A673 (cell line): ENCODE results near the gene RGMA. TPM values are rescaled to one million over a fixed set of nuclear protein-coding genes. Genes with fewer than 3 reads are reported as not detected.

ENCODE experiments used
- BruUV-seq: library from RNA; stranded (reverse); fragments of 400-500 nt; replicated peaks from 2 replicates; lab custom pipeline; 2021; lab: Mats Ljungman, UMichigan
- CTCF ChIA-PET: fragments of 300-600 bp; sonication (Branson Sonifier 250); formaldehyde crosslinking; loops from one replicate; lab custom pipeline; 2022; ENCODE audit warnings: antibody characterized with exemption; lab: Charles Lee
- POLR2A ChIA-PET: fragments of 300-600 bp; sonication (Branson Sonifier 250); formaldehyde crosslinking; loops from one replicate; lab custom pipeline; 2022; ENCODE audit warnings: antibody characterized with exemption; ENCODE audit not compliant: low non-redundant PET; lab: Charles Lee
- DNase-seq: peaks from one replicate; pipeline ENCODE4 v3.0.0-alpha.2; 2015; ENCODE audit warnings: low spot score
- H3K27ac ChIP-seq: fragments of 200-600 bp; sonication (generic); 2 replicates; pipeline ENCODE4 v1.5.1; 2016; ENCODE audit warnings: mixed run types, low read depth, mild to moderate bottlenecking, mixed read lengths, antibody characterized with exemption, low read length; ENCODE audit not compliant: poor library complexity, severe bottlenecking
- H3K27me3 ChIP-seq: fragments of 200-600 bp; sonication (generic); replicated peaks from 2 replicates; pipeline ENCODE4 v1.6.1; 2017; ENCODE audit warnings: mixed run types, low read depth, mild to moderate bottlenecking, mixed read lengths, antibody characterized with exemption, low read length; ENCODE audit not compliant: insufficient read depth, poor library complexity
- H3K36me3 ChIP-seq: fragments of 200-600 bp; sonication (generic); 2 replicates; pipeline ENCODE4 v1.6.1; 2016; ENCODE audit warnings: mixed run types, mild to moderate bottlenecking, mixed read lengths, antibody characterized with exemption, low read length; ENCODE audit not compliant: insufficient read depth, poor library complexity, severe bottlenecking
- H3K4me1 ChIP-seq: fragments of 200-600 bp; sonication (generic); 2 replicates; pipeline ENCODE4 v1.6.1; 2017; ENCODE audit warnings: mixed run types, mild to moderate bottlenecking, mixed read lengths, antibody characterized with exemption, low read length; ENCODE audit not compliant: insufficient read depth, poor library complexity, severe bottlenecking
- H3K4me3 ChIP-seq: fragments of 200-600 bp; sonication (generic); 2 replicates; pipeline ENCODE4 v1.5.1; 2016; ENCODE audit warnings: low read depth, mixed run types, mild to moderate bottlenecking, mixed read lengths, low read length; ENCODE audit not compliant: poor library complexity, severe bottlenecking
- H3K9me3 ChIP-seq: fragments of 200-600 bp; sonication (generic); 2 replicates; pipeline ENCODE4 v1.6.1; 2016; ENCODE audit warnings: mixed run types, low read depth, mild to moderate bottlenecking, mixed read lengths, antibody characterized with exemption, low read length; ENCODE audit not compliant: poor library complexity, severe bottlenecking
- CTCF ChIP-seq: fragments of 300-800, 200-600 bp; sonication (generic); conservative IDR thresholded peaks from 2 replicates; pipeline ENCODE4 v1.5.1; 2017; ENCODE audit warnings: low read depth, mild to moderate bottlenecking, antibody characterized with exemption, low read length, moderate library complexity, mixed read lengths
- EZH2 ChIP-seq: fragments of 200-600 bp; sonication (generic); IDR thresholded peaks from 2 replicates; pipeline ENCODE4 v1.6.1; 2017; ENCODE audit warnings: borderline replicate concordance, low read depth, mild to moderate bottlenecking, mixed read lengths, antibody characterized with exemption, low read length; ENCODE audit not compliant: poor library complexity, severe bottlenecking
- intact Hi-C: fragments of 100-400 bp; cut with micrococcal nuclease; formaldehyde crosslinking; loops from one replicate; pipeline ENCODE4 v1.10.0; 2022; ENCODE audit not compliant: unreplicated experiment
- total RNA-seq: library from RNA; stranded (reverse); gene quantifications from 2 replicates; pipeline ENCODE4 v1.2.3, GENCODE V29; 2021

The RGMA gene
- total RNA-seq, 1 experiment from 2014 or later, result 5.0 TPM

DNA sequence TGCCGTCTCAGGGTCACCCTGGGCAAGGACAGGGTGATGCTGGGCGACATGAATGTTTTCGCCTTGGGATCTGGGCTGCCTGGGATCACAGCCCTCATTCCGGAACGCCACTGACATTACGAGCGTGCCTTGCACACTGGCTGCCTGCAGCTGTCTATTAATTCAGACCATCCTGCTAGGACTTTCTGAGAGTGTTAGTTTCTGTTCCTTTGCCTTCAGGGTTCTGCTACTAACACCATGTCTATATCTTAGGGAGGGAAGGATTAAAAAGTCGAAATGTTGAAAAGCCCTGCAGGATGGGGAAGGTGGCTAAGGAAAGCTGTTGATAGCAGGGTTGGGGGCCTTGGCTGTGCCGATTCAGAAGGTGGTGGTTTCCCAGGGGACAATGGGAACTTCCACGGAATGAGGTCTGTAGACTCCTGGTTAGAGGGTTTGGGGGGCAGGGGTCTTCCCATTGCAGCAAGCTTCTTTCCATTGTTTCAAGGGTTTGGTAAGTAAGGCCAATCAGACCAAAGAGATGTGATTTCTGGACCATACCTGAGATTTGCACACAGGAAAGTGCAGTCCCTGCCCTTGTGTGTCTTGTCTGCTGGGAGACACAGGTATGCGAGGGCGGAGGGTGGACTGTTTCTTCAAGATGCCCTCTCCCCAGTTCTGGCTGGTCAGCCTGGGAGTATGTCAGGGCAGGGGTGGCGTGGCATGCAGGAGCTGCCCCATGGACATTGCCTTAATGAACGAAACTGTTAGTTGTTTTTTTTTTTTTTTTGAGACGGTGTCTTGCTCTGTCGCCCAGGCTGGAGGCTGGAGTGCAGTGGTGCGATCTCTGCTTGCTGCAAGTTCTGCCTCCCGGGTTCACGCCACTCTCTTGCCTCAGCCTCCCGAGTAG lies 50.9 kb downstream of the RGMA start:
- DNase-seq, result no peak
- Histone ChIP-seq H3K4me1 (no peaks in the 10 kb centered on the region), H3K4me3 (no peak overlapping the region), H3K27me3 (no peaks in the 10 kb centered on the region), H3K27ac (no peak overlapping the region), H3K9me3 (no peaks in the 10 kb centered on the region), H3K36me3 (no peaks in the 10 kb centered on the region)
- ChIA-PET CTCF (interaction anchor here (0.7 to 1.4 kb wide), 3 partner anchors 9 to 1082 kb away, joined by 3 to 6 read pairs (median 3); no protein-coding TSS in a partner anchor), POLR2A (no interaction called here)
- intact Hi-C loops, result no loop called here
- TF ChIP-seq EZH2 (no peak), CTCF (no peak)
- BruUV-seq, result no TSS peak

DNA sequence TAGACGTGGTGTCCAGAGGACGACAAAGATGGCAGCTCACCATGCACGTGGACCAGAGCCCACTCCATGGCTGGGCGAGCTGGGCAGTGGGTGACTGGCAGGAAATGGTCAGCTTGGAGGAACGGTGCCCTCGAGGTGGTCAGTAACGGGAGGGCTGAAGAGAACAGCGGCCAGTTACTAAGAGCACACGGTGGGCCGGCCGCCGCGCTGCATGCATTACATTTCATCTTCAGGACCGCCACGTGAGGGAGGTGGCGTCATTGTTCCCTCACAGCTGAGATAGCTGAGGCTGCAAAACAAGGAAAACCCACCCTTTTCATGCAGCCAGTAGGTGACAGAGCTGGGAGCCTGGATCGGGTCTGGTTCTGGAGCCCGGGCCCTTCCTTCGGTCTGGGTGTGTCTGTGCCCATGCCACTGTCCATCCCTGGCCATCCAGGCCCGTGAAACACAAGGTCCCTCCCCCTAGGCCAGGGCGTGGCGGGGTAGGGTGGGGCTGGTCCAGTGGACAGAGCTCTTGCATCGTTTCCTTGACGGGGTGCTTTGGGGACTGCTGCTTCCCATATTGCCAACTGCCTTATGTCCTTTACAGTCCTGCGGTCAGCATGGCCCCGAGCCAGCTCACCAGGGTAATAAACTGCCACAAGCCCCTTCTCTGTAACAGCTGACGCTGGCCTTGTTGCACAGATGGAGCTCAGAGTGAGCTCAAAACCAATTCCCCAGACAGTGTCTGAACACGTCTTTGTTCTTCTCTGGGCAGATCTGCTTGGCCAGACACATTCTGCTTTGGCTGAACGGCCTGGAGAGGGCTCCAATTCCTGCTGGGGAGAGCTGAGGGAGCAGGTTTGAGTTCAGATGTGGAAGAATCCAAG lies 51.8 kb downstream of the RGMA start:
- POLR2A ChIA-PET, result no interaction called here
- no peak for DNase-seq
- intact Hi-C loops, result no loop called here
- Histone ChIP-seq H3K9me3 (no peaks in the 10 kb centered on the region), H3K4me1 (no peaks in the 10 kb centered on the region), H3K27ac (no peak overlapping the region), H3K36me3 (no peaks in the 10 kb centered on the region), H3K27me3 (no peaks in the 10 kb centered on the region), H3K4me3 (no peak overlapping the region)
- CTCF ChIA-PET, result interaction anchor here (1.0 to 1.4 kb wide), 2 partner anchors 8 to 1083 kb away, joined by 3 read pairs; no protein-coding TSS in a partner anchor
- no peak for TF ChIP-seq CTCF
- TF ChIP-seq EZH2, result no peak
- no TSS peak for BruUV-seq
